Gastroesophageal sphincter (tissue), 3 donors: ENCODE measurements around the gene WFIKKN2.

Experiments
- CTCF ChIP-seq, 4 experiments: fragments of 200-600 bp in 2 of 4; fragments of 450-650 bp in 2 of 4; sonication (generic) in 1 of 4; IDR thresholded peaks; one replicate each; pipeline ENCODE4 v1.5.1; 2017 to 2019; ENCODE audit warnings: antibody characterized with exemption in 4 of 4, mild to moderate bottlenecking in 2 of 4, moderate library complexity in 2 of 4
- EP300 ChIP-seq: sonication (generic); formaldehyde crosslinking; IDR thresholded peaks from one replicate; pipeline ENCODE4 v1.6.1; 2017; ENCODE audit warnings: antibody characterized with exemption, mild to moderate bottlenecking
- POLR2AphosphoS5 ChIP-seq: sonication (generic); formaldehyde crosslinking; IDR thresholded peaks from one replicate; pipeline ENCODE4 v1.6.1; 2017; ENCODE audit warnings: antibody characterized with exemption

- TF ChIP-seq CTCF (IDR thresholded peaks at IDR 0.05) (no peak), POLR2AphosphoS5 (no peak), EP300 (no peak)
Observed at GRCh38 chr17:50807009-50807408, 28.4 kb upstream of the WFIKKN2 start.
